A673 (cell line): Measurements from ENCODE around the gene SLC25A43. TPM values are rescaled to one million over a fixed set of nuclear protein-coding genes. Genes with fewer than 3 reads are reported as not detected.
"Not testable (repeated sequence)": the region's sequence is repeated elsewhere in the genome, so short reads cannot be mapped to it uniquely, and the experiment has no call there.

Experiments used
- BruUV-seq: library from RNA; stranded (reverse); fragments of 400-500 nt; replicated peaks from 2 replicates; lab custom pipeline; 2021; lab: Mats Ljungman, UMichigan
- CTCF ChIA-PET: fragments of 300-600 bp; sonication (Branson Sonifier 250); formaldehyde crosslinking; loops from one replicate; lab custom pipeline; 2022; ENCODE audit warnings: antibody characterized with exemption; lab: Charles Lee
- POLR2A ChIA-PET: fragments of 300-600 bp; sonication (Branson Sonifier 250); formaldehyde crosslinking; loops from one replicate; lab custom pipeline; 2022; ENCODE audit warnings: antibody characterized with exemption; ENCODE audit not compliant: low non-redundant PET; lab: Charles Lee
- DNase-seq: peaks from one replicate; pipeline ENCODE4 v3.0.0-alpha.2; 2015; ENCODE audit warnings: low spot score
- H3K27ac ChIP-seq: fragments of 200-600 bp; sonication (generic); 2 replicates; pipeline ENCODE4 v1.5.1; 2016; ENCODE audit warnings: mixed run types, low read depth, mild to moderate bottlenecking, mixed read lengths, antibody characterized with exemption, low read length; ENCODE audit not compliant: poor library complexity, severe bottlenecking
- H3K27me3 ChIP-seq: fragments of 200-600 bp; sonication (generic); replicated peaks from 2 replicates; pipeline ENCODE4 v1.6.1; 2017; ENCODE audit warnings: mixed run types, low read depth, mild to moderate bottlenecking, mixed read lengths, antibody characterized with exemption, low read length; ENCODE audit not compliant: insufficient read depth, poor library complexity
- H3K36me3 ChIP-seq: fragments of 200-600 bp; sonication (generic); 2 replicates; pipeline ENCODE4 v1.6.1; 2016; ENCODE audit warnings: mixed run types, mild to moderate bottlenecking, mixed read lengths, antibody characterized with exemption, low read length; ENCODE audit not compliant: insufficient read depth, poor library complexity, severe bottlenecking
- H3K4me1 ChIP-seq: fragments of 200-600 bp; sonication (generic); 2 replicates; pipeline ENCODE4 v1.6.1; 2017; ENCODE audit warnings: mixed run types, mild to moderate bottlenecking, mixed read lengths, antibody characterized with exemption, low read length; ENCODE audit not compliant: insufficient read depth, poor library complexity, severe bottlenecking
- H3K4me3 ChIP-seq: fragments of 200-600 bp; sonication (generic); 2 replicates; pipeline ENCODE4 v1.5.1; 2016; ENCODE audit warnings: low read depth, mixed run types, mild to moderate bottlenecking, mixed read lengths, low read length; ENCODE audit not compliant: poor library complexity, severe bottlenecking
- H3K9me3 ChIP-seq: fragments of 200-600 bp; sonication (generic); 2 replicates; pipeline ENCODE4 v1.6.1; 2016; ENCODE audit warnings: mixed run types, low read depth, mild to moderate bottlenecking, mixed read lengths, antibody characterized with exemption, low read length; ENCODE audit not compliant: poor library complexity, severe bottlenecking
- CTCF ChIP-seq: fragments of 300-800, 200-600 bp; sonication (generic); conservative IDR thresholded peaks from 2 replicates; pipeline ENCODE4 v1.5.1; 2017; ENCODE audit warnings: low read depth, mild to moderate bottlenecking, antibody characterized with exemption, low read length, moderate library complexity, mixed read lengths
- EZH2 ChIP-seq: fragments of 200-600 bp; sonication (generic); IDR thresholded peaks from 2 replicates; pipeline ENCODE4 v1.6.1; 2017; ENCODE audit warnings: borderline replicate concordance, low read depth, mild to moderate bottlenecking, mixed read lengths, antibody characterized with exemption, low read length; ENCODE audit not compliant: poor library complexity, severe bottlenecking
- intact Hi-C: fragments of 100-400 bp; cut with micrococcal nuclease; formaldehyde crosslinking; loops from one replicate; pipeline ENCODE4 v1.10.0; 2022; ENCODE audit not compliant: unreplicated experiment
- total RNA-seq: library from RNA; stranded (reverse); gene quantifications from 2 replicates; pipeline ENCODE4 v1.2.3, GENCODE V29; 2021

Gene SLC25A43
- total RNA-seq, 1 experiment from 2014 or later, result 0.34 TPM

DNA sequence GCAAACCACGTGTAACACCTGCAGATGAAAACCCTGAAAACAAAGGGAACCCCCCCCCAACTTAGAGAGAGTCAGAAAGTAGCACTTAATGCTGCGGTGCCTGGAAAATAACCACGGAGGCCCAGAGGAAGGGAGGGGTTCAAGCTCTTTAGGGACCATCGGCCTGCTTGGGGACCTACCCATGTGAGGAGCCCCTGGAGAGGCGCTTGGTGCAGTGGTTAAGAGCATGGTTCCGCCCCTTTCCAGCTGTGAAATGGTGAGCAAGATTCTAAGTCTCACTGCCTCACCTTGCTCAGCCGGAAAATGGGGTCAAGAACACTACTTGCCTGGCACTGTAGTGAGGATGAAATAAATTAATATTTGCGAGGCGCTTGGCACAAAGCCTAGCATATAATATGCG, 82.9 kb downstream of the SLC25A43 start:
- intact Hi-C loops, result no loop called here
- no peaks in the 10 kb centered on the region for H3K36me3 ChIP-seq
- H3K27me3 ChIP-seq, result no peaks in the 10 kb centered on the region
- H3K4me1 ChIP-seq, result peaks cover 4% of the 10 kb centered on the region
- ChIA-PET POLR2A (interaction anchor here (0.7 kb wide), 1 partner anchor 360 kb away, joined by 3 read pairs; no protein-coding TSS in a partner anchor), CTCF (interaction anchor here (0.5 kb wide), 1 partner anchor 163 kb away, joined by 3 read pairs; no protein-coding TSS in a partner anchor)
- no peak for DNase-seq
- TF ChIP-seq EZH2, result no peak
- TF ChIP-seq CTCF, result no peak
- no TSS peak for BruUV-seq
- peak overlapping the region; percentile 21 for H3K4me3 ChIP-seq
- no peaks in the 10 kb centered on the region for H3K9me3 ChIP-seq
- H3K27ac ChIP-seq, result no peak overlapping the region

DNA sequence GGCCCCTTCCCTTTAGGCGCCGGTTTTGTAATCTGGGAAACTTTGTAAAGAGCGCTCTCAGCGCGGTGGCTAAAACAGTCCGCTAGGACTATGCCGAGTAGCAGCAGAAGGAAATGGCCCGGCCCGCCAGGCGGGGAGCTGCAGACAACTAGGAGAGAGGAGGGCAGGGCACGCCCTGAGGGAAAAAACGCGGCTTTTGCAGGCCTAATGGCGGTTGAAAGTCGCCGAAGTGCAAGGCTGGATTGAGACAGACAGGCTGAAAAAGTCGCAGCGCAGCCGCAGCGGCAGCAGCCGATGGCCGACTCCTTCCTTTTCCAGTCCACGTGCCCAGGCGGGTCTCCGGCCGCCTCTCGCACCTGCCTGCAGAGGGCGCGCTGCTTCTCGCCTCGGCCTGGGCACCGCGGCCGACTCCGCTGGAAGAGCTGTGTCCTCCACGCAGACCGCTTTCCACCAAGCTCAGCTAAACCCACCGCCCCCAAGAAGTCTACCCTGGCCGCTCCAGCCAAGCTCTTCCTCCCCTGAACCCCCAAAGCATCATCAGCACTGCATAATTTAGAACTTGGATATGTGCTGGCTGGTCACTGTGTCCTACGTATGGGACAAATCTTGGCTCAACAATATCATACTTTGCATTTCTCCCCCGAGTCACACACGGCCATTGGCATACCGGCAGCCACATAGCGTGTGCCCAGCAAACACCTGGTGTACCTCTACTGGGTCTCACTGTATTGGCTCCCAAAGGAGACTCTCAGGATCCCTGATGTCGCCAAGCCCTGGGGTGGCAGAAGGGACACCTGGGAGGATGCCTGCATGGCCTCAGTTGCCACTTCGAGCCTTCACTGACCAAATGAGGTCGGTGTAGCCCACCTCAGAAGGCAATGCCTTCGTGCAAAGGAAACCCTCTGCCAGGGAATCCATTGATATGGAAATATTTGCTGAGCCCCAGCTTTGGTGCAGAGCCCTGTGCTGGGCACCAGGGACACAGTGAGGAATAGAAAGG, 83.6 kb downstream of the SLC25A43 start:
- ChIA-PET CTCF (no interaction called here), POLR2A (interaction anchor here (0.7 kb wide), 1 partner anchor 360 kb away, joined by 3 read pairs; no protein-coding TSS in a partner anchor)
- H3K27ac ChIP-seq, result no peak overlapping the region
- peak overlapping the region; percentile 21 for H3K4me3 ChIP-seq
- intact Hi-C loops, result no loop called here
- BruUV-seq, result no TSS peak
- H3K27me3 ChIP-seq, result no peaks in the 10 kb centered on the region
- H3K36me3 ChIP-seq, result no peaks in the 10 kb centered on the region
- peak; percentile 65 for DNase-seq
- H3K9me3 ChIP-seq, result no peaks in the 10 kb centered on the region
- peaks cover 2% of the 10 kb centered on the region for H3K4me1 ChIP-seq
- peak; percentile 73 for TF ChIP-seq CTCF
- TF ChIP-seq EZH2, result no peak

DNA sequence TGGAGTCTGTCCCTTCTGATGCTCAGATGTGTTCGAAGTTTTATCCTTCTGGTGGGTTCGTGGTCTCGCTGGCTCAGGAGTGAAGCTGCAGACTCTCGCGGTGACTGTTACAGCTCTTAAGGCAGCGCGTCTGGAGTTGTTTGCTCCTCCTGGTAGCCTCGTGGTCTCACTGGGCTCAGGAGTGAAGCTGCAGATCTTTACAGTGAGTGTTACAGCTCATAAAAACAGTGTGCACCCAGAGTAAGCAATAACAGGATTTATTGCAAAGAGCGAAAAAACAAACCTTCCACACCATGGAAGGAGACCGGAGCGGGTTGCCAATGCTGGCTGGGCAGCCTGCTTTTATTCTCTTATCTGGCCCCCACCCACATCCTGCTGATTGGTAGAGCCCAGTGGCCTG, 87.6 kb downstream of the SLC25A43 start:
- no peak overlapping the region for H3K27ac ChIP-seq
- no peaks in the 10 kb centered on the region for H3K4me1 ChIP-seq
- no peaks in the 10 kb centered on the region for H3K9me3 ChIP-seq
- DNase-seq, result no peak
- no peak overlapping the region for H3K4me3 ChIP-seq
- no peaks in the 10 kb centered on the region for H3K36me3 ChIP-seq
- no peak for TF ChIP-seq CTCF
- no peak for TF ChIP-seq EZH2
- CTCF ChIA-PET, result no interaction called here
- intact Hi-C loops, result loop anchor here (5.0 kb wide), 1 partner anchor 246 kb away; no protein-coding TSS in a partner anchor
- no TSS peak for BruUV-seq
- no peaks in the 10 kb centered on the region for H3K27me3 ChIP-seq
- POLR2A ChIA-PET, result no interaction called here

GRCh38 chrX:119487766-119488165, 88.6 kb downstream of the SLC25A43 start:
- H3K27ac ChIP-seq, H3K27me3 ChIP-seq, H3K36me3 ChIP-seq, DNase-seq, H3K9me3 ChIP-seq, H3K4me1 ChIP-seq, H3K4me3 ChIP-seq, BruUV-seq, POLR2A ChIA-PET, CTCF ChIA-PET: not testable (repeated sequence)
- intact Hi-C loops, result loop anchor here (5.0 kb wide), 1 partner anchor 245 kb away; no protein-coding TSS in a partner anchor
